PC-3 (cell line): ENCODE data around the gene CD44. TPM values are rescaled to one million over a fixed set of nuclear protein-coding genes. Genes with fewer than 3 reads are reported as not detected.

ENCODE experiments used
- ATAC-seq: fragments of 200-7000 bp; cut with Tn5 transposase; 2 replicates; pipeline ENCODE4 v1.9.1; 2020; ENCODE audit warnings: mild to moderate bottlenecking, moderate library complexity
- BruUV-seq: library from RNA; stranded (reverse); fragments of 400-500 nt; replicated peaks from 2 replicates; lab custom pipeline; 2021; lab: Mats Ljungman, UMichigan
- CTCF ChIA-PET: fragments of 300-600 bp; sonication (Branson Sonifier 250); formaldehyde crosslinking; loops from one replicate; lab custom pipeline; 2022; ENCODE audit warnings: antibody characterized with exemption; lab: Charles Lee
- POLR2A ChIA-PET: fragments of 300-600 bp; sonication (Branson Sonifier 250); formaldehyde crosslinking; loops from one replicate; lab custom pipeline; 2022; ENCODE audit warnings: antibody characterized with exemption; ENCODE audit not compliant: unreplicated experiment; lab: Charles Lee
- DNase-seq: peaks from one replicate; pipeline ENCODE4 v3.0.0-alpha.2; 2015
- H2AFZ ChIP-seq: fragments of 300-600 bp; sonication (generic); 2 replicates; pipeline ENCODE4 v1.6.0; 2016; ENCODE audit warnings: antibody characterized with exemption, low read length
- H3F3A ChIP-seq: fragments of 300-600 bp; sonication (generic); one replicate; pipeline ENCODE4 v1.6.0; 2017; ENCODE audit warnings: antibody characterized with exemption, low read length, control low read depth, mild to moderate bottlenecking; ENCODE audit not compliant: unreplicated experiment
- H3K27ac ChIP-seq: fragments of 300-600 bp; sonication (generic); 2 replicates; pipeline ENCODE4 v1.5.1; 2016; ENCODE audit warnings: mild to moderate bottlenecking, low read length
- H3K27me3 ChIP-seq: fragments of 300-600 bp; sonication (generic); 2 replicates; pipeline ENCODE4 v1.6.1; 2016; ENCODE audit warnings: low read length, mixed read lengths
- H3K36me3 ChIP-seq: fragments of 300-600 bp; sonication (generic); 2 replicates; pipeline ENCODE4 v1.6.1; 2016; ENCODE audit warnings: low read depth, mixed run types, low read length, mixed read lengths
- H3K4me1 ChIP-seq: fragments of 300-600 bp; sonication (generic); 2 replicates; pipeline ENCODE4 v1.5.1; 2016; ENCODE audit warnings: low read length; ENCODE audit not compliant: insufficient read depth
- H3K4me2 ChIP-seq: fragments of 300-600 bp; sonication (generic); 2 replicates; pipeline ENCODE4 v1.6.0; 2016; ENCODE audit warnings: low read length
- H3K4me3 ChIP-seq: fragments of 300-600 bp; sonication (generic); 2 replicates; pipeline ENCODE4 v1.5.1; 2016; ENCODE audit warnings: mild to moderate bottlenecking, low read length, mixed read lengths
- H3K79me2 ChIP-seq: fragments of 300-600 bp; sonication (generic); 2 replicates; pipeline ENCODE4 v1.6.1; 2017; ENCODE audit warnings: low read length, mixed read lengths
- H3K9ac ChIP-seq: fragments of 300-600 bp; sonication (generic); 2 replicates; pipeline ENCODE4 v1.6.0; 2016; ENCODE audit warnings: mild to moderate bottlenecking, low read length
- H3K9me2 ChIP-seq: fragments of 300-600 bp; sonication (generic); replicated peaks from 2 replicates; pipeline ENCODE4 v1.6.1; 2016; ENCODE audit warnings: mixed run types, low read length, mixed read lengths
- H3K9me3 ChIP-seq: fragments of 300-600 bp; sonication (generic); 2 replicates; pipeline ENCODE4 v1.6.1; 2016; ENCODE audit warnings: low read length, mixed read lengths
- H4K20me1 ChIP-seq: fragments of 300-600 bp; sonication (generic); 2 replicates; pipeline ENCODE4 v1.6.1; 2016; ENCODE audit warnings: low read length, mixed read lengths
- CTCF ChIP-seq: fragments of 300-600 bp; sonication (generic); conservative IDR thresholded peaks from 2 replicates; pipeline ENCODE4 v1.5.1; 2017; ENCODE audit warnings: antibody characterized with exemption, low read depth, mild to moderate bottlenecking, low read length
- EZH2 ChIP-seq: fragments of 300-600 bp; sonication (generic); IDR thresholded peaks from one replicate; pipeline ENCODE4 v1.6.1; 2017; ENCODE audit warnings: antibody characterized with exemption, mild to moderate bottlenecking, low read length; ENCODE audit not compliant: unreplicated experiment
- EZH2phosphoT487 ChIP-seq: fragments of 300-600 bp; sonication (generic); IDR thresholded peaks from 2 replicates; pipeline ENCODE4 v1.6.1; 2018; ENCODE audit warnings: mild to moderate bottlenecking, antibody characterized with exemption, low read length, borderline replicate concordance
- intact Hi-C: fragments of 100-400 bp; cut with micrococcal nuclease; formaldehyde crosslinking; loops from 2 replicates; pipeline ENCODE4 v1.9.0; 2023
- total RNA-seq: library from RNA; depleted of rRNA; stranded (reverse); fragments of >200 nt; gene quantifications from 2 replicates; pipeline ENCODE4 v1.2.3, GENCODE V29; 2014

Gene CD44
- total RNA-seq, 1 experiment from 2014 or later, result 181 TPM

GRCh38 chr11:35187996-35188395, 49.0 kb downstream of the CD44 start:
- Histone ChIP-seq H3K4me1 (no peaks in the 10 kb centered on the region), H2AFZ (no peak overlapping the region), H3K4me2 (no peak overlapping the region), H3K9me3 (no peaks in the 10 kb centered on the region), H3F3A (no peaks in the 10 kb centered on the region), H3K4me3 (no peak overlapping the region), H3K27ac (no peak overlapping the region), H3K27me3 (no peaks in the 10 kb centered on the region), H4K20me1 (no peaks in the 10 kb centered on the region; the same call in 1 of the 2 replicates), H3K9me2 (no peaks in the 10 kb centered on the region), H3K9ac (no peak overlapping the region), H3K79me2 (peaks cover 53% of the 10 kb centered on the region), H3K36me3 (peaks cover 94% of the 10 kb centered on the region)
- no TSS peak for BruUV-seq
- TF ChIP-seq EZH2, result no peak
- TF ChIP-seq EZH2phosphoT487, result no peak
- TF ChIP-seq CTCF, result no peak
- ChIA-PET POLR2A (no interaction called here), CTCF (no interaction called here)
- DNase-seq, result no peak
- ATAC-seq, result no peak
- intact Hi-C loops, result no loop called here

DNA sequence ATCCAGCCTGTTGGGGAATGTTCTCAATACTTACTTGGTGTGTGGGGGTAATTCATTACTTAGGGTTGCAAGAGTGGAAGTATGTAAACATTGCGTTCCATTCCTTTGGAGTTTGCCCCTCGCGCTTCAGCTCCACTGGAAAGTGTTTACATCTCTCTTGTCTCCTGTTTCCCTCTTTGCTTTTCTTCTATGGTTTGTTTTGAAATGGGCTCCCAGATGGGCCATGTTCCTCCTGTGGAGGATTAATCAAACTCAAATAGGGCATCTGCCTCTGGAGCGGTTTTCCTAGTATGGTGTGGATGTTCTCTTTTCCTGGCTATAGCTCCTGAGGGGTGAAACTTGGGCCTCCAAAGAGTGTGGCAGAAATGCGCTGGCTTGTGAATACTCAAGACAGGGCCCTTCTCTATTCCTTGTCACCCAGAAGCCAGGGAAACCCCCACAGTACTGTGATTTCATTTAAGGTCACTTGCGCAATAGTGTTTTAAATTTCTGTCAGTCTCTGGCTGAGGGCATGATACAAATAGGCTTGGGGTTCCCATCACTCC, 51.9 kb downstream of the CD44 start:
- no peak overlapping the region for H2AFZ ChIP-seq
- H3K36me3 ChIP-seq, result peaks cover 88% of the 10 kb centered on the region
- TF ChIP-seq EZH2, result no peak
- TF ChIP-seq CTCF, result no peak
- TF ChIP-seq EZH2phosphoT487, result no peak
- intact Hi-C loops, result no loop called here
- no peaks in the 10 kb centered on the region for H3K4me1 ChIP-seq
- H3K4me3 ChIP-seq, result no peak overlapping the region
- no peaks in the 10 kb centered on the region for H3K9me3 ChIP-seq
- no peak overlapping the region for H3K4me2 ChIP-seq
- H3K9me2 ChIP-seq, result no peaks in the 10 kb centered on the region
- DNase-seq (no peak), ATAC-seq (no peak)
- H3K9ac ChIP-seq, result no peak overlapping the region
- CTCF ChIA-PET, result no interaction called here
- POLR2A ChIA-PET, result no interaction called here
- peaks cover 49% of the 10 kb centered on the region for H3K79me2 ChIP-seq
- no peak overlapping the region for H3K27ac ChIP-seq
- no peaks in the 10 kb centered on the region for H3F3A ChIP-seq
- no peaks in the 10 kb centered on the region for H3K27me3 ChIP-seq
- BruUV-seq, result no TSS peak
- H4K20me1 ChIP-seq, result 0 out of 2 replicates have a peak, but pooled peaks cover 4% of the 10 kb centered on the region

DNA sequence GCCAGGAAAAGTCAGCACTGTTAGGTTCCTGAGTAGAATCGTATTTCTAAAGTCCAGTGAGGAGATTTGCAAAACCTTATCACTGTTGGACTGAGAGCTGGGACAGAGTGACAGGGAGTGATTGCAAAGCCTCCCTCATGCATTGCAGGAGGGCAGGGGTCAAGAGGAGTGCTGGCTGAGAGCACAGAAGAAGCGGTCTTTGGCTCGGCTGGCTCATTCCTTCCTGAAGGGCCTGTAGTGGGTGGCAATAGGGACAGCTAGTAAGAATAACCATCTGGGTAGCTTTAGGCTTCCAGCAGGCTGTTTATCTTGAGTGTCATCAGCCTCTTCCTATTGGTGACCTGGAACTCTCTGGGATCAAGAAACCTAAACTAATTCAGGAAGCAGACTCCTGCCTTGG, 53.4 kb downstream of the CD44 start:
- ATAC-seq, result no peak
- H3K79me2 ChIP-seq, result peaks cover 59% of the 10 kb centered on the region
- H3K27ac ChIP-seq, result no peak overlapping the region
- TF ChIP-seq CTCF (no peak), EZH2 (no peak), EZH2phosphoT487 (no peak)
- H3K9me3 ChIP-seq, result no peaks in the 10 kb centered on the region
- H3K4me2 ChIP-seq, result no peak overlapping the region
- H3K4me1 ChIP-seq, result no peaks in the 10 kb centered on the region
- no peak for DNase-seq
- ChIA-PET POLR2A (no interaction called here), CTCF (no interaction called here)
- no peaks in the 10 kb centered on the region for H3K27me3 ChIP-seq
- no peak overlapping the region for H3K4me3 ChIP-seq
- H3K36me3 ChIP-seq, result peaks cover 91% of the 10 kb centered on the region
- 0 out of 2 replicates have a peak, but pooled peaks cover 4% of the 10 kb centered on the region for H4K20me1 ChIP-seq
- intact Hi-C loops, result no loop called here
- BruUV-seq, result TSS peak; percentile 1
- no peak overlapping the region for H2AFZ ChIP-seq
- H3K9me2 ChIP-seq, result no peaks in the 10 kb centered on the region
- no peaks in the 10 kb centered on the region for H3F3A ChIP-seq
- H3K9ac ChIP-seq, result no peak overlapping the region
